Testis (tissue), 3 donors: Measurements from ENCODE around the gene ZXDC. TPM values are rescaled to one million over a fixed set of nuclear protein-coding genes. Genes with fewer than 3 reads are reported as not detected.

Experiments used
- DNase-seq: peaks from one replicate; pipeline ENCODE4 v3.0.0-alpha.2; 2019
- H3K27ac ChIP-seq, 2 donors: fragments of 200-600 bp; sonication (generic); one replicate each; pipeline ENCODE4 v1.5.1; 2019
- H3K27me3 ChIP-seq: fragments of 200-600 bp; sonication (generic); one replicate; pipeline ENCODE4 v1.5.1; 2019
- H3K36me3 ChIP-seq: fragments of 200-600 bp; sonication (generic); one replicate; pipeline ENCODE4 v1.5.1; 2017; ENCODE audit warnings: low read depth; ENCODE audit errors: missing control alignments
- H3K4me1 ChIP-seq: fragments of 200-600 bp; sonication (generic); one replicate; pipeline ENCODE4 v1.5.1; 2019
- H3K4me3 ChIP-seq, 2 donors: fragments of 200-600 bp; sonication (generic); one replicate each; pipeline ENCODE4 v1.5.1; 2017 to 2019
- H3K9me3 ChIP-seq: fragments of 200-600 bp; sonication (generic); one replicate; pipeline ENCODE4 v1.5.1; 2017
- POLR2A ChIP-seq: fragments of 450-650 bp; IDR thresholded peaks from one replicate; pipeline ENCODE4 v1.6.1; 2017; ENCODE audit warnings: antibody characterized with exemption, mild to moderate bottlenecking, moderate library complexity
- WGBS, 2 donors: methylation state at CpG; one replicate each; pipeline ENCODE4 v1.1.5; 2018; 5-methylcytosine and 5-hydroxymethylcytosine counted together
- intact Hi-C: fragments of 100-400 bp; cut with DNase I; formaldehyde crosslinking; loops from one replicate; pipeline ENCODE4 v1.15.1; 2023; ENCODE audit warnings: low total_unique reads
- polyA plus RNA-seq: library from polyadenylated mRNA; stranded (reverse); fragments of 350-450 nt; fragmentation: Illumina TruSeq; extraction: RNeasy Lipid Tissue Mini Kit (QIAGEN cat#74804); gene quantifications from one replicate; pipeline ENCODE4 v1.2.3, GENCODE V29; 2014; ENCODE audit warnings: low read depth, low replicate concordance; ENCODE audit not compliant: insufficient read depth
- total RNA-seq, 2 donors: library from RNA; depleted of rRNA; stranded (reverse); fragments of >200 nt; gene quantifications; one replicate each; pipeline ENCODE4 v1.2.3, GENCODE V29; 2016
- TF ChIP-seq, protein P1 (sequence below), 3 experiments: fragments of 450-650 bp in 2 of 3; fragments of 200-600 bp in 1 of 3; sonication (generic) in 1 of 3; IDR thresholded peaks; one replicate each; pipeline ENCODE4 v1.5.1; 2016 to 2019; ENCODE audit warnings: antibody characterized with exemption in 3 of 3, mild to moderate bottlenecking in 2 of 3, moderate library complexity in 1 of 3

The ZXDC gene
- total and polyA plus RNA-seq, 3 donors from 2014 or later = 25.6 to 80.3 (median 78.9) TPM

DNA sequence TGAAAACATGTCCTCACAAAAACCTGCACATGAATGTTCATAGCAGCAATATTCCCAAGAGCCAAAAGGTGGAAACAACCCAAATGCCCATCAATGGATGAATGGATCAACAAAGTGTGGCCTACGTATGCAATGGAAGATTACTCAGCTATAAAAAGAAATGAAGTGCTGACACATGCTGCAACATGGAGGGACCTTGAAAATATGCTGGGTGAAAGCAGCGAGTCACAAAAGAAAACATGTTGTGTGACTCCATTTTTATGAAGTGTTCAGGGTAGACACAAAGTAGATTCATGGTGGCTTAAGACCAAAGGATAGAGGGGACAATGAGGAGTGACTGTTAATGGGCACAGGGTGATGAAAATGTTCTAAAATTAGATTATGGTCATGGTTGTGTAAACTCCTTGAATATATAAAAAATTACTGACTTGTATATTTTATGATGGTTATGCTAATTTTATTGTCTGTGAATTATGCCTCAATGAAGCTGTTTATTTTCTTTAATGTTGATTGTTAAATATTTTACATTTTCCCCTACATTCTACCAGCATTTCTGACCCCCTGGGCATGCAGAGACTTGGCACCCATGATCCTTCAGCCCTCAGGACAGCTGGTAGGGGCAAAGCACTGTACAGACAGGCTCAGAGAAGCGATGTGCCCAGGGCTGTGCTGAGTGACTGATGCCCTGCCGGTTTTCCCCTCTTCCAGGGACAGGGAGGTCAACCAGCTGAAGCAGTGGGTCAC, 43.2 kb downstream of the ZXDC start:
- no peak for DNase-seq
- no peaks in the 10 kb centered on the region for H3K36me3 ChIP-seq
- WGBS, 2 donors = 90 to 98% methylated on average over 4 of the region's 4 CpGs
- H3K27ac ChIP-seq = no peak overlapping the region
- no peaks in the 10 kb centered on the region for H3K4me1 ChIP-seq
- H3K27me3 ChIP-seq = no peaks in the 10 kb centered on the region
- intact Hi-C loops = no loop called here
- no peak overlapping the region for H3K4me3 ChIP-seq
- TF ChIP-seq, protein P1, sequence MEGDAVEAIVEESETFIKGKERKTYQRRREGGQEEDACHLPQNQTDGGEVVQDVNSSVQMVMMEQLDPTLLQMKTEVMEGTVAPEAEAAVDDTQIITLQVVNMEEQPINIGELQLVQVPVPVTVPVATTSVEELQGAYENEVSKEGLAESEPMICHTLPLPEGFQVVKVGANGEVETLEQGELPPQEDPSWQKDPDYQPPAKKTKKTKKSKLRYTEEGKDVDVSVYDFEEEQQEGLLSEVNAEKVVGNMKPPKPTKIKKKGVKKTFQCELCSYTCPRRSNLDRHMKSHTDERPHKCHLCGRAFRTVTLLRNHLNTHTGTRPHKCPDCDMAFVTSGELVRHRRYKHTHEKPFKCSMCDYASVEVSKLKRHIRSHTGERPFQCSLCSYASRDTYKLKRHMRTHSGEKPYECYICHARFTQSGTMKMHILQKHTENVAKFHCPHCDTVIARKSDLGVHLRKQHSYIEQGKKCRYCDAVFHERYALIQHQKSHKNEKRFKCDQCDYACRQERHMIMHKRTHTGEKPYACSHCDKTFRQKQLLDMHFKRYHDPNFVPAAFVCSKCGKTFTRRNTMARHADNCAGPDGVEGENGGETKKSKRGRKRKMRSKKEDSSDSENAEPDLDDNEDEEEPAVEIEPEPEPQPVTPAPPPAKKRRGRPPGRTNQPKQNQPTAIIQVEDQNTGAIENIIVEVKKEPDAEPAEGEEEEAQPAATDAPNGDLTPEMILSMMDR (IDR thresholded peaks at IDR 0.05) = no peak
- no peak for TF ChIP-seq POLR2A
- H3K9me3 ChIP-seq = no peaks in the 10 kb centered on the region

DNA sequence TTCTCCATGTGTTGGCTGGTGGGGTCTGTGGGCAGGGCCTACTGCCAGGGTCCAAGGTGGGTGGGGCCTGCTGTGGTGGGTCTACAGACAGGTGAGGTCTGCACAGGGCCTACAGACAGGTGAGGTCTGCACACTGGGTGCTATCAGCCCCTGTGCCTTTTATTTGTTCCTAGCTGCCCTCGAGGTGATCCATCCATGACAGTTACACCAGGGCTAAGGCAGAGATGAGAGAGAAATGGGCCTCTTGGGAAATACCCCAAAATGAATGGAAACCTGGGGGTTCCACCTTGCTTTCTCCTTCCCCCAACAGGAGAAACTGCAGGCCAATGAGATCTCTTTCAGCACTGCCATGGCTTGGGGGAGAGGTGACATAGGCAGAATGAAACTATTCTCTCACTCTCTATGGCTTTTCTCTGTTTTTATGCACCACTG, 44.6 kb downstream of the ZXDC start:
- WGBS, 2 donors = 82 to 100% methylated on average over 1 of the region's 1 CpG
- DNase-seq = no peak
- intact Hi-C loops = no loop called here
- H3K4me3 ChIP-seq = no peak overlapping the region
- no peak overlapping the region for H3K27ac ChIP-seq
- no peaks in the 10 kb centered on the region for H3K36me3 ChIP-seq
- H3K4me1 ChIP-seq = no peaks in the 10 kb centered on the region
- TF ChIP-seq POLR2A = no peak
- TF ChIP-seq, protein P1 (IDR thresholded peaks at IDR 0.05) = no peak
- H3K9me3 ChIP-seq = no peaks in the 10 kb centered on the region
- no peaks in the 10 kb centered on the region for H3K27me3 ChIP-seq

DNA sequence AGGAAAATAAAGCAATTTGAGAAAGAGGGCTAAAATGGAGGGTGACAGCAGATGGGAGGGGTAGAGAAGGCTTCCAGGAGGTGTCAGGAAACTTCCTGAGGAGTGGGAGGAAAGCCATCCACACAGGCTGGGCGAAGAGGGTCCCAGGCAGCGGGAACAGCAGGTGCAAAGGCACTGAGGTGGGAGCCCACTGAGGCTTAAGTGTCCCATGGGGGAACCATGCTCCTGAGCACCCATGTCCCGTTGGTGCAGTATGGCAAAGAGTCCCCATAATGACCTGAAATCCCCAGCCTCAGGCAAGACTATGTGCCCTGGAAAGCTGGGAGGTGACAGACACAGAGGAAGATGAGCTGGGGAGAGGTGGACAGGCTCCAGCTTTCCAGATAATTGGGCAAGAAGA, 50.9 kb downstream of the ZXDC start:
- no peak for TF ChIP-seq POLR2A
- TF ChIP-seq, protein P1 (IDR thresholded peaks at IDR 0.05) = no peak
- no peaks in the 10 kb centered on the region for H3K36me3 ChIP-seq
- no peaks in the 10 kb centered on the region for H3K27me3 ChIP-seq
- DNase-seq = no peak
- no peak overlapping the region for H3K27ac ChIP-seq
- H3K4me3 ChIP-seq = no peak overlapping the region
- no peaks in the 10 kb centered on the region for H3K9me3 ChIP-seq
- 81 to 100% methylated on average over 2 to 3 of the region's 3 CpGs for WGBS, 2 donors
- no peaks in the 10 kb centered on the region for H3K4me1 ChIP-seq
- intact Hi-C loops = no loop called here

DNA sequence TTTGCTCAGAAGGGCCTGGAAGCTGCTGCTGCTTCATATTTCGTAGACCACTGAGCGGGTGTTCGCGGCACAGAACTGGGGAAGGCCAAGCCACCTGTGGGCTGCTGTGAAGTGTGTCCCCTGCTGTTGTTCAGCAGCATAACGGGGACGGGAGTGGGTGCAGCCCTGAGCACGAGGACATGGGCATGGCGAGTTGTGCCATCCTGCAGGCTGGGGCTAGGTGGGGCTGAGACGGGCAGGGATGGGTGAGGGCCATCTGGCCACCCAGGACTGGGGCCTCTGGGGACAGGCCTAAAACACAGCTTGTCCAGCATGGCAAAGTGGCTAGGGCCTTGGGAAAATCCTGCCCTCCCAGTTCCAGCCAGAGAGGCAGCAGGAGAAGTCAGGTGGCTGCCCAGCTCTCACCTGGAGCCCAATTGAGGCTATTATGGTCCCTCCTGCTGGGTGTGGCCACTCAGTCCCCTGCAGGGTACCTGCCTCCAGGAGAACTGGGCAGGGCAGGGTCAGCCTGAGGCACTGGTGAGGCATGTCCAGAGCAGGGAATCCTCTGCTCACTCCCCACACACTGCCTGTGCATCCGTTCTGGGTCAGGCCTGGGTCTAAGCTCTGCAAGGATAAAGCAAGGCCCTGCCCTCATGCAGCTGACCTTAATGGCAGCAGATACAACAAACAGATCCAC, 51.5 kb downstream of the ZXDC start:
- H3K27me3 ChIP-seq = no peaks in the 10 kb centered on the region
- H3K4me1 ChIP-seq = no peaks in the 10 kb centered on the region
- intact Hi-C loops = no loop called here
- no peak for DNase-seq
- H3K4me3 ChIP-seq = no peak overlapping the region
- no peaks in the 10 kb centered on the region for H3K36me3 ChIP-seq
- H3K9me3 ChIP-seq = no peaks in the 10 kb centered on the region
- H3K27ac ChIP-seq = no peak overlapping the region
- 85% methylated on average over 10 of the region's 10 CpGs for WGBS, 2 donors
- TF ChIP-seq, protein P1 (IDR thresholded peaks at IDR 0.05) = no peak
- no peak for TF ChIP-seq POLR2A
